HPDE6-E6E7 (cell line): Measurements from ENCODE around the gene AMBRA1.

Source experiments
- DNase-seq: peaks from one replicate; pipeline ENCODE4 v3.0.0; 2011; ENCODE audit warnings: missing footprints; ENCODE audit errors: extremely low spot score

AMBRA1 gene

GRCh38 chr11:46570790-46571398, 22.9 kb downstream of the AMBRA1 start:
- no peak for DNase-seq

- DNase-seq: no peak
These were observed 28.5 kb downstream of the AMBRA1 start for GRCh38 chr11:46565232-46565840.

- peak; percentile 67 for DNase-seq
These were observed 29.4 kb downstream of the AMBRA1 start for GRCh38 chr11:46564459-46564858.

GRCh38 chr11:46562527-46562926, 31.3 kb downstream of the AMBRA1 start:
- DNase-seq: no peak

GRCh38 chr11:46560300-46560991, 33.4 kb downstream of the AMBRA1 start:
- DNase-seq: no peak

- no peak for DNase-seq
These were observed 34.0 kb downstream of the AMBRA1 start for GRCh38 chr11:46559815-46560214.

GRCh38 chr11:46557684-46558151, 36.1 kb downstream of the AMBRA1 start:
- DNase-seq: no peak

GRCh38 chr11:46555267-46556054, 38.4 kb downstream of the AMBRA1 start:
- no peak for DNase-seq

- peak; percentile 33 for DNase-seq
These were observed 39.3 kb downstream of the AMBRA1 start for GRCh38 chr11:46554213-46555147.

GRCh38 chr11:46553814-46554212, 40.0 kb downstream of the AMBRA1 start:
- no peak for DNase-seq

GRCh38 chr11:46551261-46551660, 42.6 kb downstream of the AMBRA1 start:
- DNase-seq: no peak

GRCh38 chr11:46547579-46547978, 46.2 kb downstream of the AMBRA1 start:
- no peak for DNase-seq

- no peak for DNase-seq
These were observed 50.3 kb downstream of the AMBRA1 start for GRCh38 chr11:46543564-46543963.

- DNase-seq: no peak
These were observed 52.0 kb downstream of the AMBRA1 start for GRCh38 chr11:46541593-46542371.

GRCh38 chr11:46540807-46541206, 53.0 kb downstream of the AMBRA1 start:
- no peak for DNase-seq

GRCh38 chr11:46537537-46538295, 56.1 kb downstream of the AMBRA1 start:
- DNase-seq: peak; percentile 73

GRCh38 chr11:46537121-46537520, 56.7 kb downstream of the AMBRA1 start:
- DNase-seq: no peak

GRCh38 chr11:46535688-46536087, 58.1 kb downstream of the AMBRA1 start:
- DNase-seq: no peak

- DNase-seq: no peak
These were observed 59.1 kb downstream of the AMBRA1 start for GRCh38 chr11:46534711-46535110.
